GM19455 (cell line): ENCODE results near the gene TERB2.
"Not testable (repeated sequence)": the region's sequence is repeated elsewhere in the genome, so short reads cannot be mapped to it uniquely, and the experiment has no call there.

ENCODE experiments used
- ATAC-seq: cut with Tn5 transposase; IDR thresholded peaks from one replicate; pipeline ENCODE4 v1.9.1; 2021; ENCODE audit not compliant: unreplicated experiment

TERB2 gene

GRCh38 chr15:45001180-45001579, 44.7 kb downstream of the TERB2 start:
- ATAC-seq: not testable (repeated sequence)

- not testable (repeated sequence) for ATAC-seq
Measured at GRCh38 chr15:45003731-45004410, 47.4 kb downstream of the TERB2 start.

DNA sequence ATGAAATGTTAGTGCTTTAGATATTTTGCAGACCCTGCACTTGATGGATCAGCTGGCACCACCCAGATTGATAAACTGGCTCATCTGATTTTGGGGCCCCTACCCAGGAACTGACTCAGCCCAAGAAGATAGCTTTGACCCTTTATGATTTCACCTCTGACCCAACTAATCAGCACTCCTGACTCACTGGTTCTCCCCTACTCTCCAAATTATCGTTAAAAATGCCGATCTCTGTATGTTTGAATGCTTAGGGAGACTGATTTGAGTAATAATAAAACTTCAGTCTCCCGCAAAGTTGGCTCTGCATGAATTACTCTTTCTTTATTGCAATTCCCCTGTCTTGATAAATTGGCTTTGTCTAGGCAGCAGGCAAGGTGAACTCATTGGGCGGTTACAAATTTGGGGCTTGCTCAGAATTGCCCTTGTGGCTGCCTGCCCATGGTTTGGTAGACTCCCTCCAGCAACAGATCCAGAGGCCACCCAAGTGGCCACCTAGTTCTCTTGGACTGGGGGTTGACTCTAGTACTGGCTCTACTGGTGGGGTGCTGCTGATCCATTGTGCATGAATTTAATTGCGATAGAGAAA, 48.2 kb downstream of the TERB2 start:
- ATAC-seq: not testable (repeated sequence)

- no peak for ATAC-seq
Measured at GRCh38 chr15:45009046-45009445, 52.6 kb downstream of the TERB2 start.

DNA sequence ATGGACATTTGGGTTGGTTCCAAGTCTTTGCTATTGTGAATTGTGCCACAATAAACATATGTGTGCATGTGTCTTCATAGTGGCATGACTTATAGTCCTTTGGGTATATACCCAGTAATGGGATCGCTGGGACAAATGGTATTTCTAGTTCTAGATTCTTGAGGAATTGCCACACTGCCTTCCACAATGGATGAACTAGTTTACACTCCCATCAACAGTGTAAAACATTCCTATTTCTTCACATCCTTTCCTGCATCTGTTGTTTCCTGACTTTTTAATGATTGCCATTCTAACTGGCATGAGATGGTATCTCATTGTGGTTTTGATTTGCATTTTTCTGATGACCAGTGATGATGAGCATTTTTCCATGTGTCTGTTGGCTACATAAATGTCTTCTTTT, 58.6 kb downstream of the TERB2 start:
- ATAC-seq: not testable (repeated sequence)

DNA sequence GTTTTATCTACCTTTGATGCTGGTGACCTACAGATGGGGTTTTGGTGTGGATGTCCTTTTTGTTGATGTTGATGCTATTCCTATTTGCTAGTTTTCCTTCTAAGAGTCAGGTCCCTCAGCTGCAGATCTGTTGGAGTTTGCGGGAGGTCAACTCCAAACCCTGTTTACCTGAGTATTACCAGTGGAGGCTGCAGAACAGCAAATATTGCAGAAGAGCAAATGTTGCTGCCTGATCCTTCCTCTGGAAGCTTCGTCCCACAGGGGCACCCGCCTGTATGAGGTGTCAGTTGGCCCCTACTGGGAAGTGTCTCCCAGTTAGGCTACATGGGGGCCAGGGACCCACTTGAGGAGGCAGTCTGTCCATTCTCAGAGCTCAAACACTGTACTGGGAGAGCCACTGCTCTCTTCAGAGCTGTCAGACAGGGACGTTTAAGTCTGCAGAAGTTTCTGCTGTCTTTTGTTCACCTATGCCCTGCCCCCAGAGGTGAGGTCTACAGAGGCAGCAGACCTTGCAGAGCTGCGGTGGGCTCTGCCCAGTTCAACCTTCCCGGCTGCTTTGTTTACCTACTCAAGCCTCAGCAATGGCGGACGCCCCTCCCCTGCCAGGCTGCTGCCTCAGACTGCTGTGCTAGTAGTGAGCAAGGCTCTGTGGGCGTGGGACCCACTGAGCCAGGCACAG, 63.9 kb downstream of the TERB2 start:
- not testable (repeated sequence) for ATAC-seq

GRCh38 chr15:45020901-45021259, 64.4 kb downstream of the TERB2 start:
- not testable (repeated sequence) for ATAC-seq

- ATAC-seq: no peak
Measured at GRCh38 chr15:45021348-45021747, 64.9 kb downstream of the TERB2 start.

GRCh38 chr15:45022871-45023658, 66.6 kb downstream of the TERB2 start, which contains the start of gene SORD:
Gene SORD, plus strand, starts transcription at chr15:45023195. Its CDS starts 89 bp downstream, at chr15:45023284.
- peak; percentile 95 for ATAC-seq

- no peak for ATAC-seq
Measured at GRCh38 chr15:45023659-45024225, 67.3 kb downstream of the TERB2 start.

- ATAC-seq: not testable (repeated sequence)
Measured at GRCh38 chr15:45024649-45025048, 68.2 kb downstream of the TERB2 start.

DNA sequence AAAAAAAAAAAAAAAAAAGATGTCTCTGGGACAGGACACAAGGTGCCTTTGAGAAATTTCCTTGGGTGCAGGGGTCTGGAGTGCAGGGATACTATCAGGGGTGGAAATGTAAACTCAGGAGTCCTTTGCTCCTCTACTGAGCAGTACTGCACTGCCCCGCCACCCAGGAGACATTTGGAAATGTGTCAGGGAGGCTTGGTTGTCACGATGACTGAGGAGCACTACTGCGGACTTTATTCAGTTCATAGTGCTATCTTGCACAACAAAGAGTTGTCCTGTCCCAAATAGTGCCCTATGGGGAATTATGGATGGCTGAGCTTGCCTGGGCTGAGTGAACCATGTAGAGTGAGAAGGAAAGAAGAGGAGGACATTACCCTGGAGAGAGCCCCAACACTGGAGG, 69.1 kb downstream of the TERB2 start:
- ATAC-seq: not testable (repeated sequence)

GRCh38 chr15:45026651-45027190, 70.2 kb downstream of the TERB2 start:
- no peak for ATAC-seq

DNA sequence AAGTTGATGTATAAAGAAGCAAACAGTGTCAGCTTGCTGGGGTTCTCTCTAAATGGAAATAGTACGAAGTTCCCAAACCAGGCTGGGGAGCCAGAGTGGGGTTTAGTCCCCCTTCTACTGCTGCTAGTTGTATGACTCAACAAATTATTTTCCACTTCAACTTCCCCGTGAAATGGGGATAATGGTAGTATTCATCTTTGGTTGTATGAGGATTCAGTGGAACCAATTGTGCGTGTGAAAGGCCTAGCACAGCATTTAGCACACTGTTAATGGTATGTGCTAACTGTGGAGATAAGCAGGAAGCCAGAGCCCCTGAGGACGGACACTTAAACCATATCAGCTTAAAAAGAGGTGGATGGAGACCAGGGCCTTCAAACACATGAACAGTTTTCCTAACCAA, 70.7 kb downstream of the TERB2 start:
- ATAC-seq: no peak
